SK-MEL-5 (cell line): ENCODE data around the gene SUCLG2. TPM values are rescaled to one million over a fixed set of nuclear protein-coding genes. Genes with fewer than 3 reads are reported as not detected.

Experiments
- DNase-seq: peaks from one replicate; pipeline ENCODE4 v3.0.0-alpha.2; 2016; ENCODE audit warnings: low read depth, low spot score
- in situ Hi-C: cut with HindIII; loops from 2 replicates; pipeline ENCODE4 v1.10.0; 2016; ENCODE audit warnings: low sequenced_read_pairs, high pct_unique_total_duplicates, low pct_unique_long_range_greater_than_20kb
- total RNA-seq: library from RNA; depleted of rRNA; stranded (reverse); fragments of >200 nt; shearing (Covaris generic); gene quantifications from 2 replicates; pipeline ENCODE4 v1.2.3, GENCODE V29; 2014

The SUCLG2 gene
- total RNA-seq, 1 experiment from 2014 or later = 39.3 TPM

- in situ Hi-C loops = no loop called here
- DNase-seq = no peak
Measured at GRCh38 chr3:67401921-67402320, 252.5 kb downstream of the SUCLG2 start.

GRCh38 chr3:67400476-67400875, 253.9 kb downstream of the SUCLG2 start:
- in situ Hi-C loops = no loop called here
- DNase-seq = no peak

- in situ Hi-C loops = no loop called here
- no peak for DNase-seq
Measured at GRCh38 chr3:67389176-67389575, 265.2 kb downstream of the SUCLG2 start.

GRCh38 chr3:67388738-67389137, 265.7 kb downstream of the SUCLG2 start:
- DNase-seq = no peak
- in situ Hi-C loops = no loop called here

- in situ Hi-C loops = no loop called here
- DNase-seq = no peak
Measured at GRCh38 chr3:67386451-67386850, 268.0 kb downstream of the SUCLG2 start.

- DNase-seq = peak; percentile 75
- in situ Hi-C loops = no loop called here
Measured at GRCh38 chr3:67384760-67385397, 269.5 kb downstream of the SUCLG2 start.

GRCh38 chr3:67384016-67384415, 270.4 kb downstream of the SUCLG2 start:
- in situ Hi-C loops = no loop called here
- no peak for DNase-seq

GRCh38 chr3:67383379-67383778, 271.0 kb downstream of the SUCLG2 start:
- DNase-seq = no peak
- in situ Hi-C loops = no loop called here

- no peak for DNase-seq
- in situ Hi-C loops = no loop called here
Measured at GRCh38 chr3:67382536-67382935, 271.9 kb downstream of the SUCLG2 start.

GRCh38 chr3:67381667-67382272, 272.6 kb downstream of the SUCLG2 start:
- in situ Hi-C loops = no loop called here

GRCh38 chr3:67380118-67380517, 274.3 kb downstream of the SUCLG2 start:
- in situ Hi-C loops = no loop called here
- DNase-seq = no peak

More at GRCh38 chr3:67381667-67382272, 272.6 kb downstream of the SUCLG2 start:
- DNase-seq = peak; percentile 42

GRCh38 chr3:67377299-67377698, 277.1 kb downstream of the SUCLG2 start:
- in situ Hi-C loops = no loop called here
- DNase-seq = peak; percentile 49

GRCh38 chr3:67376416-67376815, 278.0 kb downstream of the SUCLG2 start:
- in situ Hi-C loops = no loop called here
- DNase-seq = no peak

- DNase-seq = no peak
- in situ Hi-C loops = no loop called here
Measured at GRCh38 chr3:67375976-67376375, 278.4 kb downstream of the SUCLG2 start.

- in situ Hi-C loops = no loop called here
- no peak for DNase-seq
Measured at GRCh38 chr3:67362686-67363085, 291.7 kb downstream of the SUCLG2 start.

- in situ Hi-C loops = no loop called here
Measured at GRCh38 chr3:67361770-67362169, 292.6 kb downstream of the SUCLG2 start.

GRCh38 chr3:67361323-67361722, 293.1 kb downstream of the SUCLG2 start:
- in situ Hi-C loops = no loop called here
- DNase-seq = no peak

More at GRCh38 chr3:67361770-67362169, 292.6 kb downstream of the SUCLG2 start:
- no peak for DNase-seq

GRCh38 chr3:67357610-67358458, 296.6 kb downstream of the SUCLG2 start:
- in situ Hi-C loops = no loop called here
- peak; percentile 84 for DNase-seq
